Breast epithelium (tissue), 4 donors: ENCODE data around the gene ESPNL. TPM values are rescaled to one million over a fixed set of nuclear protein-coding genes. Genes with fewer than 3 reads are reported as not detected.

ENCODE experiments used
- DNase-seq, 2 donors: peaks; one replicate each; pipeline ENCODE4 v3.0.0-alpha.2; 2019; ENCODE audit warnings: low spot score in 2 of 2
- H3K27ac ChIP-seq, 2 donors: fragments of 200-600 bp; sonication (generic) in 1 of 2; one replicate each; pipeline ENCODE4 v1.5.1; 2016 to 2019; ENCODE audit warnings: mild to moderate bottlenecking in 1 of 2
- H3K27me3 ChIP-seq, 2 donors: fragments of 200-600 bp; sonication (generic) in 1 of 2; one replicate each; pipeline versions ENCODE4 v1.5.1 to v1.6.0; 2017 to 2019; ENCODE audit warnings: control low read depth in 1 of 2, mild to moderate bottlenecking in 1 of 2
- H3K36me3 ChIP-seq: fragments of 200-600 bp; one replicate; pipeline ENCODE4 v1.5.1; 2019
- H3K4me1 ChIP-seq, 2 donors: fragments of 200-600 bp; sonication (generic); one replicate each; pipeline ENCODE4 v1.5.1; 2016 to 2019; ENCODE audit warnings: control low read depth in 1 of 2
- H3K4me3 ChIP-seq, 3 donors: fragments of 200-600 bp; sonication (generic); 1 replicate in 2 of 3; 2 replicates in 1 of 3; pipeline ENCODE4 v1.5.1; 2016 to 2019; ENCODE audit warnings: mild to moderate bottlenecking in 3 of 3, moderate library complexity in 2 of 3
- H3K9me3 ChIP-seq, 2 donors: fragments of 200-600 bp; sonication (generic) in 1 of 2; one replicate each; pipeline ENCODE4 v1.5.1; 2016 to 2019; ENCODE audit warnings: control low read depth in 1 of 2
- CTCF ChIP-seq, 3 donors: fragments of 450-650 bp; IDR thresholded peaks; one replicate each; pipeline ENCODE4 v1.5.1; 2016 to 2017; ENCODE audit warnings: antibody characterized with exemption in 3 of 3, mild to moderate bottlenecking in 3 of 3, moderate library complexity in 3 of 3
- POLR2A ChIP-seq: fragments of 450-650 bp; IDR thresholded peaks from one replicate; pipeline ENCODE4 v1.6.1; 2016; ENCODE audit warnings: antibody characterized with exemption, mild to moderate bottlenecking, moderate library complexity
- POLR2AphosphoS5 ChIP-seq, 3 donors: sonication (generic); formaldehyde crosslinking; IDR thresholded peaks; one replicate each; pipeline ENCODE4 v1.6.1; 2017; ENCODE audit warnings: antibody characterized with exemption in 3 of 3
- intact Hi-C: fragments of 100-400 bp; cut with DNase I; formaldehyde crosslinking; loops from one replicate; pipeline ENCODE4 v1.15.1; 2023; ENCODE audit warnings: low total_unique reads
- total RNA-seq, 3 donors: library from RNA; depleted of rRNA; stranded (reverse); fragments of >200 nt; gene quantifications; one replicate each; pipeline ENCODE4 v1.1.0, GENCODE V29; 2016

Gene ESPNL
- total RNA-seq, 3 donors from 2014 or later, result 0.15 to 1.3 (median 0.64) TPM

DNA sequence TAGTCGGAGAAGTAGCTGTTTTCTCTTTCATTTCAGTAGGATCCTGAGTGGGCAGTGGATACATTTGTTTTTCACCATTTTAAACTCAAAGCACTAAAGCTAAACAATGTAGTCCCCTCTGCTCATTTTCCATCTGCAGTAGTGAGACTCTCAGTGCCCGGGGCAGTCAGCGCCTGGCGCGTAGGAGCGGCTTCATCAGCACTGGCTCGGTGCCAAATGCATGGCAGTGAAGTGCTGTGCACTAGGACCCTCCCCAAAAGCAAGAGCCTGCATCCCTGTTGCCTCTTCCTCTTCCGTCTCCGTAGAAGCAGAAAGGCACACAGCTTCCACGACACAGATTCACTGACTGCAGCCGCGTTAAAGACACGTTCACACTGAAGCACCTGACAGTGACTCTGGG is 19.0 kb upstream of the ESPNL start:
- no peak overlapping the region for H3K4me3 ChIP-seq
- no peaks in the 10 kb centered on the region for H3K27me3 ChIP-seq
- no peaks in the 10 kb centered on the region for H3K36me3 ChIP-seq
- H3K4me1 ChIP-seq, result no peaks in the 10 kb centered on the region
- peak in 1 of 2 donors; percentile 4 for DNase-seq
- intact Hi-C loops, result no loop called here
- H3K9me3 ChIP-seq, result no peaks in the 10 kb centered on the region
- no peak overlapping the region for H3K27ac ChIP-seq
- no peak for TF ChIP-seq CTCF (IDR thresholded peaks at IDR 0.05)
- TF ChIP-seq POLR2A, result no peak
- no peak for TF ChIP-seq POLR2AphosphoS5 (IDR thresholded peaks at IDR 0.05)

- Histone ChIP-seq H3K27me3 (no peaks in the 10 kb centered on the region), H3K36me3 (no peaks in the 10 kb centered on the region), H3K27ac (no peak overlapping the region), H3K4me1 (no peaks in the 10 kb centered on the region), H3K4me3 (no peak overlapping the region), H3K9me3 (no peaks in the 10 kb centered on the region)
- no peak for TF ChIP-seq CTCF (IDR thresholded peaks at IDR 0.05)
- TF ChIP-seq POLR2AphosphoS5 (IDR thresholded peaks at IDR 0.05), result no peak
- TF ChIP-seq POLR2A, result no peak
- no peak for DNase-seq
- intact Hi-C loops, result no loop called here
Measured at GRCh38 chr2:238081561-238081960, 18.6 kb upstream of the ESPNL start.

DNA sequence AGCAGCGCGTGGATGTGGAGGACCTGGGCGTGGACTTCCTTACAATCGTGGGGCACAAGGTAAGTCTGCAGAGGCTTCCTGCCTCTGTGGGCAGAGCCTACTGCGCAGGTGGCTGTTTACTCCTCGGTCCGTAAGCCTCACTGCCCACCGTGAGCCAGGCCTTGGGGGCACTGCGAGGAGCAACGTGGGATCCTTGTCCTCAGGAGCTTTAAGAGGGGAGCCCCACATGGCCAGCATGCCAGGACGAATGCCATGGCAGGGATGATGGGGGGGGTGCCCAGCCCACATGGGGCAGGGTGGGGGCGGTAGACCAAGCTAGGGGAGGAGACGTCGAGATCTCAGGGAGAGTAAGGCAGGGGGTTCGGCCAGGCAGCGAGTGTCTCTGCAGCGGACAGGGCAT is 18.0 kb upstream of the ESPNL start:
- DNase-seq, result no peak
- Histone ChIP-seq H3K27ac (no peak overlapping the region), H3K4me1 (no peaks in the 10 kb centered on the region), H3K4me3 (no peak overlapping the region), H3K9me3 (no peaks in the 10 kb centered on the region), H3K36me3 (no peaks in the 10 kb centered on the region), H3K27me3 (no peaks in the 10 kb centered on the region)
- TF ChIP-seq CTCF (IDR thresholded peaks at IDR 0.05) (no peak), POLR2A (no peak), POLR2AphosphoS5 (IDR thresholded peaks at IDR 0.05) (no peak)
- intact Hi-C loops, result no loop called here

DNA sequence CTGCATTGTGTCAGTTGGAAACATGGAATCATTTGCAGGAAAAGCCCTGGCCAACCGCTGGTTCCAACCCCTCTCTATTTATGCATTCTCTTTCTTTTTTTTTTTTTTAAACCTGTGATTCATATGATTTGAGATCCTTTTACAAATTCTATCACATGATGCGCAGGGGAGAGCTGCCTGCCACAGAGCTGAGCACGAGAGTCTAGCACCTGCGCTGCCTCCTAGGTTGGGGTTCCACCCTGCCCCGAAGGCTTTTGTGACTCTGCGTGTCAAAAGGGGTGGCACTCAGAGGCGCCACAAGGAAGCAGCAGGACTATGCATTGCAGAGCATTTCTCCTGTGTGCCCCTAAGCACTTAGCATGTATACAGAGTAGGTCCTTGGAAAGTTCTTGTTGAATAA is 17.3 kb upstream of the ESPNL start:
- H3K4me3 ChIP-seq, result no peak overlapping the region
- intact Hi-C loops, result no loop called here
- no peak overlapping the region for H3K27ac ChIP-seq
- TF ChIP-seq CTCF (IDR thresholded peaks at IDR 0.05) (no peak), POLR2AphosphoS5 (IDR thresholded peaks at IDR 0.05) (no peak), POLR2A (no peak)
- no peaks in the 10 kb centered on the region for H3K36me3 ChIP-seq
- H3K9me3 ChIP-seq, result no peaks in the 10 kb centered on the region
- H3K27me3 ChIP-seq, result no peaks in the 10 kb centered on the region
- no peak for DNase-seq
- H3K4me1 ChIP-seq, result no peaks in the 10 kb centered on the region

GRCh38 chr2:238083919-238084318 is 16.2 kb upstream of the ESPNL start:
- DNase-seq, result no peak
- H3K4me1 ChIP-seq, result no peaks in the 10 kb centered on the region
- TF ChIP-seq POLR2A (no peak), POLR2AphosphoS5 (IDR thresholded peaks at IDR 0.05) (no peak), CTCF (IDR thresholded peaks at IDR 0.05) (no peak)
- no peaks in the 10 kb centered on the region for H3K36me3 ChIP-seq
- H3K4me3 ChIP-seq, result no peak overlapping the region
- intact Hi-C loops, result no loop called here
- no peak overlapping the region for H3K27ac ChIP-seq
- H3K27me3 ChIP-seq, result no peaks in the 10 kb centered on the region
- H3K9me3 ChIP-seq, result no peaks in the 10 kb centered on the region
